Osteoblast (primary cell): ENCODE data around the gene SLC7A5. TPM values are rescaled to one million over a fixed set of nuclear protein-coding genes. Genes with fewer than 3 reads are reported as not detected.

Experiments used
- DNase-seq: peaks from one replicate; pipeline ENCODE4 v3.0.0; 2011; ENCODE audit warnings: low spot score, mixed read lengths; ENCODE audit not compliant: insufficient read length; ENCODE audit errors: missing footprints
- H2AFZ ChIP-seq: 2 replicates; pipeline ENCODE4 v1.6.0; 2011; ENCODE audit warnings: mild to moderate bottlenecking, low read length
- H3K27ac ChIP-seq: 2 replicates; pipeline ENCODE4 v1.5.1; 2011; ENCODE audit warnings: mild to moderate bottlenecking, low read depth, low read length, moderate library complexity
- H3K27me3 ChIP-seq: 2 replicates; pipeline ENCODE4 v1.6.0; 2012; ENCODE audit warnings: mild to moderate bottlenecking, control low read depth, inconsistent platforms, low read length, moderate library complexity; ENCODE audit not compliant: insufficient read depth
- H3K36me3 ChIP-seq: 2 replicates; pipeline ENCODE4 v1.5.1; 2011; ENCODE audit warnings: mild to moderate bottlenecking, low read length, control low read depth, moderate library complexity; ENCODE audit not compliant: insufficient read depth
- H3K4me1 ChIP-seq: 2 replicates; pipeline ENCODE4 v1.5.1; 2011; ENCODE audit warnings: mild to moderate bottlenecking, low read length, control low read depth, moderate library complexity; ENCODE audit not compliant: insufficient read depth
- H3K4me2 ChIP-seq: 2 replicates; pipeline ENCODE4 v1.6.0; 2011; ENCODE audit warnings: mild to moderate bottlenecking, low read length; ENCODE audit not compliant: insufficient read depth
- H3K4me3 ChIP-seq: fragments of 200-600 bp; sonication (generic); 3 replicates; pipeline ENCODE4 v1.5.1; 2012; ENCODE audit warnings: mild to moderate bottlenecking, low read length, inconsistent platforms; ENCODE audit not compliant: insufficient read depth
- H3K79me2 ChIP-seq: 2 replicates; pipeline ENCODE4 v1.6.0; 2012; ENCODE audit warnings: mild to moderate bottlenecking, low read length, control low read depth, inconsistent platforms; ENCODE audit not compliant: insufficient read depth
- H3K9me3 ChIP-seq: 2 replicates; pipeline ENCODE4 v1.5.1; 2011; ENCODE audit warnings: low read depth, low read length, control low read depth
- H4K20me1 ChIP-seq: 2 replicates; pipeline ENCODE4 v1.6.0; 2012; ENCODE audit warnings: mild to moderate bottlenecking, low read length, control low read depth; ENCODE audit not compliant: insufficient read depth
- total RNA-seq: library from RNA; depleted of rRNA; stranded (reverse); fragments of >200 nt; gene quantifications from 2 replicates; pipeline ENCODE4 v1.2.3, GENCODE V29; 2012
- TF ChIP-seq, protein P1 (sequence below): IDR thresholded peaks from 2 replicates; pipeline ENCODE4 v1.5.1; 2011; ENCODE audit warnings: mild to moderate bottlenecking, low read depth, low read length, moderate library complexity; ENCODE audit errors: extremely low read depth

SLC7A5 gene
- total RNA-seq, 1 donor = 90.8 TPM

DNA sequence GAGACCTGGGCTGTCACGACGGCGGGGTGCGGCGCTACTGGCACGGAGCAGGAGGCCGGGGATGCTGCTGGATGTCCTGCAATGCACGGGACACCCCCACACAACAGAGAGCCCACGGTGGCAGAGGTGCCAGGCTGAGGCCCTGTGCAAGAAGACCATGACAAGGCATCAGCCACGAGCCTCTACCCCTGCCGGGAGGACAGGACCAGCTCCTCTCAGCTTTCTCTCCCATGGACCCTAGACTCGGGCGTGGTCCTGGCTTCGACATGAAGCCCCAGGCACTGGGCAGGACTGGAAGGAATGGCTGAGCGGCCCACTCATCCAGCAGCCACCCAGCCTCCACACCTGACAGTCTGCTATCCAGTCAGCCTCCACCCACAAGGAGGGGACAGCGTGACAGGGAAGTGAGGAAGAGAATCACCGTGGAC is 25.6 kb downstream of the SLC7A5 start:
- no peaks in the 10 kb centered on the region for H3K9me3 ChIP-seq
- no peak overlapping the region for H3K4me2 ChIP-seq
- peaks cover 12% of the 10 kb centered on the region for H3K4me1 ChIP-seq
- H4K20me1 ChIP-seq = peaks cover 50% of the 10 kb centered on the region
- TF ChIP-seq, protein P1, sequence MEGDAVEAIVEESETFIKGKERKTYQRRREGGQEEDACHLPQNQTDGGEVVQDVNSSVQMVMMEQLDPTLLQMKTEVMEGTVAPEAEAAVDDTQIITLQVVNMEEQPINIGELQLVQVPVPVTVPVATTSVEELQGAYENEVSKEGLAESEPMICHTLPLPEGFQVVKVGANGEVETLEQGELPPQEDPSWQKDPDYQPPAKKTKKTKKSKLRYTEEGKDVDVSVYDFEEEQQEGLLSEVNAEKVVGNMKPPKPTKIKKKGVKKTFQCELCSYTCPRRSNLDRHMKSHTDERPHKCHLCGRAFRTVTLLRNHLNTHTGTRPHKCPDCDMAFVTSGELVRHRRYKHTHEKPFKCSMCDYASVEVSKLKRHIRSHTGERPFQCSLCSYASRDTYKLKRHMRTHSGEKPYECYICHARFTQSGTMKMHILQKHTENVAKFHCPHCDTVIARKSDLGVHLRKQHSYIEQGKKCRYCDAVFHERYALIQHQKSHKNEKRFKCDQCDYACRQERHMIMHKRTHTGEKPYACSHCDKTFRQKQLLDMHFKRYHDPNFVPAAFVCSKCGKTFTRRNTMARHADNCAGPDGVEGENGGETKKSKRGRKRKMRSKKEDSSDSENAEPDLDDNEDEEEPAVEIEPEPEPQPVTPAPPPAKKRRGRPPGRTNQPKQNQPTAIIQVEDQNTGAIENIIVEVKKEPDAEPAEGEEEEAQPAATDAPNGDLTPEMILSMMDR = no peak
- no peak for DNase-seq
- H3K27me3 ChIP-seq = no peaks in the 10 kb centered on the region
- H3K36me3 ChIP-seq = peaks cover 69% of the 10 kb centered on the region
- no peak overlapping the region for H3K4me3 ChIP-seq
- peaks cover 84% of the 10 kb centered on the region for H3K79me2 ChIP-seq
- H3K27ac ChIP-seq = peak overlapping the region; percentile 95
- no peak overlapping the region for H2AFZ ChIP-seq

- H3K4me2 ChIP-seq = no peak overlapping the region
- H3K27me3 ChIP-seq = no peaks in the 10 kb centered on the region
- H3K36me3 ChIP-seq = peaks cover 72% of the 10 kb centered on the region
- peak; percentile 57 for DNase-seq
- peaks cover 50% of the 10 kb centered on the region for H4K20me1 ChIP-seq
- no peak overlapping the region for H3K4me3 ChIP-seq
- TF ChIP-seq, protein P1 = no peak
- no peak overlapping the region for H2AFZ ChIP-seq
- no peaks in the 10 kb centered on the region for H3K9me3 ChIP-seq
- H3K79me2 ChIP-seq = peaks cover 70% of the 10 kb centered on the region
- H3K27ac ChIP-seq = peak overlapping the region; percentile 10
- H3K4me1 ChIP-seq = peaks cover 12% of the 10 kb centered on the region
Measured at GRCh38 chr16:87842209-87842869, 27.0 kb downstream of the SLC7A5 start.

DNA sequence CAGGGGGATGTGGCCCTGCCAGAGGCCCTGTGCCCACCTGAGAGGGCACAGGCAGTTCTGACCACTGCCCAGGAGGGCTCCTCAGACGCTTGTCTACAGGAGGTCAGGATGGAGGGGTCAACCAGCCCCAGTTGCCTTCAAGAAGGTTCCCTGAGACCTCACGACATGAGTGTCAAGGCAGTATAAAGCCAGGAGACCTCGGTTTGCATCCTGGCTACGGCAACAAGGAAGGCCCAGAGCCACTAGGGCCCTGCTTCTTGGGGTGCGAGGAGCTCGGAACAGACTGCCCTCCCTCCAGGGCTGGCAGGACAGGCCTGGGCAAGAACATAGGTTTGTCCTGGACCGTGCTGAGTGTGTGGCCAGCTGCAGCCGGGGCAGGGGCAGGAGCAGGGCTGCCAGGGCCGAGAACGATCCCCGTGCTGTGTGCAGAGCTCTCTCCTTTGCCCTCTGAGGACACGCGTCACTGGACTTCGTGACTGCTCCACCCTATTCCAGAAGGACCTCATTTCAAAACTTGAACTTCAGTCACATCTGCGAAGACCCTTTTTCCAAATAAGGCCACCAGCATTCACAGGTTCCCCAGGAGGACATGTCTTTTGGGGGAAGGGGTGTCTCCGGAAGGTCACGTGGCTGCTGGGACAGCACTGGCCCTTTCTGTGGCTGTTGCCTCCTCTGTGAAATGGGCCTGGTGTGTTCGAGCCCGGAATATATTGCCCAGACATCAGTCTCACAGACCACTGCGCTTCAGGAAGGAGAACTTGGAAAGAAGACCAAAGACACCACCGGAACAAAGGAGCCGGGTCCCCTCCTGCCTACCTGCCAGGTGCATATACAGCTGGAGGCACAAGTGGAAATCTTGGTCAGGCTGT is 27.7 kb downstream of the SLC7A5 start:
- peaks cover 62% of the 10 kb centered on the region for H3K79me2 ChIP-seq

More for the DNA sequence above, 27.7 kb downstream of the SLC7A5 start:
- Histone ChIP-seq H3K27ac (peak overlapping the region; percentile 58), H4K20me1 (peaks cover 49% of the 10 kb centered on the region), H3K4me1 (peaks cover 12% of the 10 kb centered on the region), H2AFZ (no peak overlapping the region), H3K4me3 (no peak overlapping the region), H3K9me3 (no peaks in the 10 kb centered on the region), H3K36me3 (peaks cover 76% of the 10 kb centered on the region), H3K4me2 (no peak overlapping the region), H3K27me3 (no peaks in the 10 kb centered on the region)
- no peak for DNase-seq
- TF ChIP-seq, protein P1 = no peak
